Endothelial cell of umbilical vein (primary cell): ENCODE results near the gene GNMT. TPM values are rescaled to one million over a fixed set of nuclear protein-coding genes. Genes with fewer than 3 reads are reported as not detected.
A peak's percentile ranks its signal among the peaks of the same experiment; 100 is the strongest.

Experiments
- BruUV-seq: library from RNA; stranded (reverse); fragments of 400-500 nt; replicated peaks from 2 replicates; lab custom pipeline; 2021; lab: Mats Ljungman, UMichigan
- CTCF ChIA-PET: fragments of 300-600, 350-600 bp; sonication (Branson Sonifier 250); formaldehyde crosslinking; loops from one replicate; lab custom pipeline; 2021; ENCODE audit warnings: antibody characterized with exemption, inconsistent platforms; lab: Charles Lee
- POLR2A ChIA-PET: fragments of 300-600, 350-600 bp; sonication (Branson Sonifier 250); formaldehyde crosslinking; loops from one replicate; lab custom pipeline; 2021; ENCODE audit warnings: antibody characterized with exemption, inconsistent platforms; lab: Charles Lee
- DNase-seq: peaks from one replicate; pipeline ENCODE4 v3.0.0-alpha.2; 2011; ENCODE audit warnings: low read depth, low spot score
- FAIRE-seq: peaks from 2 replicates; lab custom pipeline; 2011; peaks lifted over from hg19 to GRCh38; lab: Jason Lieb, UNC
- H2AFZ ChIP-seq: 2 replicates; pipeline ENCODE4 v1.6.0; 2012; ENCODE audit warnings: low read depth, low read length, control low read depth, inconsistent platforms
- H3K27ac ChIP-seq: 2 replicates; pipeline ENCODE4 v1.5.1; 2011; ENCODE audit warnings: low read depth, mild to moderate bottlenecking, control low read depth, low read length, moderate library complexity; ENCODE audit not compliant: insufficient read depth
- H3K27me3 ChIP-seq, 2 experiments: 2 replicates each; pipeline versions ENCODE4 v1.6.0 to v1.6.1; 2011; ENCODE audit warnings: low read length in 2 of 2, mixed read lengths in 1 of 2; ENCODE audit not compliant: control insufficient read depth in 2 of 2, insufficient read depth in 2 of 2
- H3K36me3 ChIP-seq, 2 experiments: 2 replicates in 1 of 2; 3 replicates in 1 of 2; pipeline ENCODE4 v1.5.1; 2011; ENCODE audit warnings: low read length in 2 of 2, mild to moderate bottlenecking in 1 of 2, moderate library complexity in 1 of 2; ENCODE audit not compliant: control insufficient read depth in 2 of 2, insufficient read depth in 2 of 2; ENCODE audit errors: extremely low read depth in 1 of 2
- H3K4me1 ChIP-seq: 3 replicates; pipeline ENCODE4 v1.5.1; 2011; ENCODE audit warnings: mild to moderate bottlenecking, low read length; ENCODE audit not compliant: control insufficient read depth, insufficient read depth; ENCODE audit errors: extremely low read depth
- H3K4me2 ChIP-seq: 2 replicates; pipeline ENCODE4 v1.6.1; 2011; ENCODE audit warnings: low read length, control low read depth, mixed read lengths; ENCODE audit not compliant: insufficient read depth
- H3K4me3 ChIP-seq, 3 experiments: fragments of 200-600 bp in 1 of 3; sonication (generic), shearing (Covaris generic) in 1 of 3; replicated peaks in 1 of 3; 2 replicates each; pipeline ENCODE4 v1.5.1; 2011 to 2016; ENCODE audit warnings: control low read depth in 3 of 3, low read length in 3 of 3, mild to moderate bottlenecking in 2 of 3, inconsistent platforms in 1 of 3, low read depth in 1 of 3, moderate library complexity in 1 of 3; ENCODE audit not compliant: insufficient read depth in 1 of 3
- H3K79me2 ChIP-seq: 2 replicates; pipeline ENCODE4 v1.6.0; 2012; ENCODE audit warnings: low read length, inconsistent platforms; ENCODE audit not compliant: control insufficient read depth, insufficient read depth
- H3K9ac ChIP-seq: replicated peaks from 2 replicates; pipeline ENCODE3; 2011; ENCODE audit warnings: low read length, control low read depth; ENCODE audit not compliant: insufficient read depth; ENCODE audit errors: extremely low read depth
- H3K9me1 ChIP-seq: replicated peaks from 3 replicates; pipeline ENCODE4 v1.6.0; 2011; ENCODE audit warnings: mild to moderate bottlenecking, low read length; ENCODE audit not compliant: control insufficient read depth, insufficient read depth; ENCODE audit errors: extremely low read depth
- H3K9me3 ChIP-seq: replicated peaks from 2 replicates; pipeline ENCODE4 v1.5.1; 2012; ENCODE audit warnings: low read length, inconsistent platforms; ENCODE audit not compliant: control insufficient read depth, insufficient read depth
- H4K20me1 ChIP-seq: replicated peaks from 2 replicates; pipeline ENCODE3; 2011; ENCODE audit warnings: mild to moderate bottlenecking, low read length; ENCODE audit not compliant: control insufficient read depth, insufficient read depth; ENCODE audit errors: extremely low read depth
- EZH2 ChIP-seq: IDR thresholded peaks from 2 replicates; pipeline ENCODE4 v1.6.1; 2012; ENCODE audit warnings: borderline replicate concordance, low read depth, mild to moderate bottlenecking, moderate library complexity, low read length, inconsistent platforms; ENCODE audit not compliant: severe bottlenecking
- FOS ChIP-seq: IDR thresholded peaks from 2 replicates; pipeline ENCODE4 v1.6.1; 2011; ENCODE audit warnings: mild to moderate bottlenecking, low read length, moderate library complexity, borderline replicate concordance; ENCODE audit not compliant: insufficient read depth
- GATA2 ChIP-seq: IDR thresholded peaks from 2 replicates; pipeline ENCODE4 v1.7.0; 2011; ENCODE audit warnings: low read depth, mild to moderate bottlenecking, moderate library complexity, mixed read lengths, low read length; ENCODE audit not compliant: insufficient read length, insufficient read depth
- JUN ChIP-seq: IDR thresholded peaks from 2 replicates; pipeline ENCODE4 v1.6.1; 2011; ENCODE audit warnings: borderline replicate concordance, low read depth; ENCODE audit not compliant: insufficient read length, insufficient read depth
- MYC ChIP-seq: IDR thresholded peaks from one replicate; pipeline ENCODE4 v1.6.1; 2011; ENCODE audit warnings: mild to moderate bottlenecking, low read depth, low read length
- POLR2A ChIP-seq: IDR thresholded peaks from 2 replicates; pipeline ENCODE4 v1.6.1; 2012; ENCODE audit warnings: low read depth, mild to moderate bottlenecking, control low read depth, low read length
- POLR2AphosphoS5 ChIP-seq: IDR thresholded peaks from 2 replicates; pipeline ENCODE4 v1.6.1; 2012; ENCODE audit warnings: low read depth, mild to moderate bottlenecking, control low read depth, low read length, moderate library complexity; ENCODE audit not compliant: insufficient read depth
- dilution Hi-C: fragments of 300-500 bp; cut with MboI; formaldehyde crosslinking; loops from one replicate; pipeline ENCODE4 v1.15.0; 2019; ENCODE audit warnings: low sequenced_read_pairs; ENCODE audit not compliant: extremely low pct_ligation_motif_present
- intact Hi-C: fragments of 100-400 bp; cut with micrococcal nuclease; formaldehyde crosslinking; loops from one replicate; pipeline ENCODE4 v1.10.0; 2022
- polyA plus RNA-seq, 4 experiments: library from polyadenylated mRNA; depleted of rRNA in 3 of 4; stranded (reverse) in 3 of 4; unstranded in 1 of 4; fragments of >200 nt; gene quantifications; 2 replicates each; pipeline versions ENCODE4 v1.2.1 to v1.2.3, GENCODE V29; 2011 to 2012; ENCODE audit warnings: missing spikeins in 1 of 4
- total RNA-seq: library from RNA; stranded (reverse); gene quantifications from 2 replicates; pipeline ENCODE4 v1.2.3, GENCODE V29; 2021
- TF ChIP-seq, protein P1 (sequence below), 2 donors: IDR thresholded peaks; 1 replicate in 1 of 2; 2 replicates in 1 of 2; pipeline ENCODE4 v1.5.1; 2011; ENCODE audit warnings: low read length in 2 of 2, mild to moderate bottlenecking in 2 of 2, moderate library complexity in 2 of 2, control low read depth in 1 of 2, inconsistent platforms in 1 of 2, low read depth in 1 of 2; ENCODE audit not compliant: insufficient read depth in 1 of 2; ENCODE audit errors: extremely low read depth in 1 of 2
- TF ChIP-seq, protein P2 (sequence below): IDR thresholded peaks from 2 replicates; pipeline ENCODE4 v1.6.1; 2011; ENCODE audit not compliant: insufficient read depth, insufficient read length

GNMT gene
- total and polyA plus RNA-seq, 2 donors (not counting 3 experiments of a cell fraction or from before 2014, with no cell fraction given) = 0.41 to 1.2 TPM

DNA sequence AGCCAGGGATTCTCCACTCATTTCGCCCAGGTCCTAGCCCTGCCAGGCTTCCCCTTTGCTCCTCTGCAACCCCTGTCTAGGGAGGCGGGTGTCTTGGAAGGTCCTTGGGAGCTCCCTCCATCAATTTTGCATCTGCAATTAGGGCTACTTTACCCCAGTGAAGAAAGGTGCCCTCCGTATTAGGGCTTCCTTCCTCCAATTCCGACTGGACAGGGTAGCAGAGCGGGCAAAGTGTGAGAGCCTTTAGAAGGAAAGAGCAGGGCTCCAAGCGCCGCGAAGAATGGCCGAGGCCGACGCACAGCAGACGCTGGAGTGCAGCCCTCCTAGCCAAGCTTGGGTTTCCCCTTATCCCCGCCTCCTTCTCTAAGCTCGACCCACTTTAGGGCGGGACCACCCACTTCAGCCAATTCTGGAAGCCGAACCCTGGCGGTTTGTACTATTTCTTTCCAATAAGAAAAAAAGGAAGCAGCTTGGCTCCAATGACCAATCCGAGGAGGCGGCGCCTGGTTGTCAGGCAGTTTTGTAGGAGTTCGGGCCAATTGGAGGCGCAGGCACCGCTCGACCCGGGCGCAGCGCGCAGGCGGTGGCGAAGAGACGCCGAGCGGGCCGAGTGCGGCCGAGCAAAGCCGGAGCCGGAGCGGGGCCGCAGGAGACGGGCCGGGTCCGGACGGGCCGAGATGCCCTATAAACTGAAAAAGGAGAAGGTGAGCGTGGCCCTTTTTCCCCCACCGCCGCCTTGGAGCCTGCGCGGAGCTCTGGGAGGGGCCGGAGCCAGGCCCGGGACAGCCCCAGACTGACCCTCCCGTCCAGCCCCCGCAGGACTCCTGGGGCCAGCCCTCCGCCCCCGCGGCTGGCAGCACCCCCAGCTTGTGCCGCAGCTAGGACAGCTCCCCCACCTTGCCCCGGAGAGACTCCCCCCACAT is 23.7 kb downstream of the GNMT start, which contains the start of gene PPP2R5D:
TSS of gene PPP2R5D (plus strand) at position 570 of the 923 bp plus-strand sequence. CDS start at position 678, 108 bp downstream.
- ChIA-PET POLR2A (interaction anchor here (0.5 to 1.3 kb wide), 7 partner anchors 12 to 202 kb away, joined by 3 to 8 read pairs (median 3); partner anchors contain the start of genes KLC4, KLHDC3, MEA1 and MRPL2), CTCF (interaction anchor here (0.8 to 1.4 kb wide), 6 partner anchors 19 to 160 kb away, joined by 3 to 8 read pairs (median 4); partner anchors contain the start of gene RRP36)
- H3K27me3 ChIP-seq = no peaks in the 10 kb centered on the region
- no peak for TF ChIP-seq EZH2
- TF ChIP-seq, protein P1, sequence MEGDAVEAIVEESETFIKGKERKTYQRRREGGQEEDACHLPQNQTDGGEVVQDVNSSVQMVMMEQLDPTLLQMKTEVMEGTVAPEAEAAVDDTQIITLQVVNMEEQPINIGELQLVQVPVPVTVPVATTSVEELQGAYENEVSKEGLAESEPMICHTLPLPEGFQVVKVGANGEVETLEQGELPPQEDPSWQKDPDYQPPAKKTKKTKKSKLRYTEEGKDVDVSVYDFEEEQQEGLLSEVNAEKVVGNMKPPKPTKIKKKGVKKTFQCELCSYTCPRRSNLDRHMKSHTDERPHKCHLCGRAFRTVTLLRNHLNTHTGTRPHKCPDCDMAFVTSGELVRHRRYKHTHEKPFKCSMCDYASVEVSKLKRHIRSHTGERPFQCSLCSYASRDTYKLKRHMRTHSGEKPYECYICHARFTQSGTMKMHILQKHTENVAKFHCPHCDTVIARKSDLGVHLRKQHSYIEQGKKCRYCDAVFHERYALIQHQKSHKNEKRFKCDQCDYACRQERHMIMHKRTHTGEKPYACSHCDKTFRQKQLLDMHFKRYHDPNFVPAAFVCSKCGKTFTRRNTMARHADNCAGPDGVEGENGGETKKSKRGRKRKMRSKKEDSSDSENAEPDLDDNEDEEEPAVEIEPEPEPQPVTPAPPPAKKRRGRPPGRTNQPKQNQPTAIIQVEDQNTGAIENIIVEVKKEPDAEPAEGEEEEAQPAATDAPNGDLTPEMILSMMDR (IDR thresholded peaks at IDR 0.05; ENCODE audit: extremely low read depth in 1 of 2, insufficient read depth in 1 of 2, low read depth in 1 of 2, low read length in 2 of 2) = no peak
- no peak for TF ChIP-seq FOS
- TF ChIP-seq MYC = no peak
- no peak for TF ChIP-seq JUN
- peak; percentile 58 for TF ChIP-seq POLR2AphosphoS5
- TF ChIP-seq POLR2A = peak; percentile 66
- no peak for TF ChIP-seq GATA2
- TF ChIP-seq, protein P2, sequence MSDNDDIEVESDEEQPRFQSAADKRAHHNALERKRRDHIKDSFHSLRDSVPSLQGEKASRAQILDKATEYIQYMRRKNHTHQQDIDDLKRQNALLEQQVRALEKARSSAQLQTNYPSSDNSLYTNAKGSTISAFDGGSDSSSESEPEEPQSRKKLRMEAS = no peak
- no peaks in the 10 kb centered on the region for H3K9me3 ChIP-seq
- peak within 1 kb of the TSS; percentile 71 for H3K9ac ChIP-seq
- H4K20me1 ChIP-seq = peaks cover 3% of the 10 kb centered on the region
- H3K4me1 ChIP-seq = peaks cover 35% of the 10 kb centered on the region
- H3K4me2 ChIP-seq = peak within 1 kb of the TSS; percentile 70
- peaks cover 15% of the 10 kb centered on the region for H3K79me2 ChIP-seq
- H3K9me1 ChIP-seq = no peaks in the 10 kb centered on the region
- BruUV-seq = no TSS peak
- FAIRE-seq = peak; percentile 100
- DNase-seq = peak; percentile 99
- intact Hi-C loops = loop anchor here (1.0 to 5.0 kb wide), 4 partner anchors 29 to 187 kb away; partner anchors contain the start of genes CUL7, MEA1 and SRF
- no peak within 1 kb of the TSS for H3K27ac ChIP-seq
- dilution Hi-C loops = no loop called here
- no peaks in the 10 kb centered on the region for H3K36me3 ChIP-seq
- H2AFZ ChIP-seq = peak within 1 kb of the TSS; percentile 79
- peak within 1 kb of the TSS; percentile 57 to 90 (median 83) for H3K4me3 ChIP-seq
